ENCODE results near the gene FBP2. TPM values are rescaled to one million over a fixed set of nuclear protein-coding genes. Genes with fewer than 3 reads are reported as not detected.

Gene FBP2
- polyA plus RNA-seq, 1 donor (not counting 4 experiments of a cell fraction or from before 2014, with no cell fraction given), result not detected

GRCh38 chr9:94563548-94563947 is 30.1 kb downstream of the FBP2 start:
- Histone ChIP-seq H3K9me1 (ENCODE audit: control insufficient read depth, extremely low read depth, insufficient read depth, low read length) (no peaks in the 10 kb centered on the region), H3K27ac (ENCODE audit: control insufficient read depth, insufficient read depth, low read length) (no peak overlapping the region), H3K36me3 (ENCODE audit: control insufficient read depth in 2 of 2, extremely low read depth in 1 of 2, insufficient read depth in 2 of 2, low read length in 2 of 2) (no peaks in the 10 kb centered on the region), H3K4me3 (ENCODE audit: control insufficient read depth in 2 of 3, extremely low read depth in 1 of 3, insufficient read depth in 2 of 3, low read depth in 1 of 3, low read length in 3 of 3) (no peak overlapping the region), H3K4me1 (ENCODE audit: control insufficient read depth, extremely low read depth, insufficient read depth, low read length) (no peaks in the 10 kb centered on the region), H3K4me2 (ENCODE audit: control insufficient read depth, extremely low read depth, insufficient read depth, low read depth, low read length) (no peak overlapping the region), H2AFZ (ENCODE audit: control insufficient read depth, low read length) (no peak overlapping the region), H3K9ac (ENCODE audit: control insufficient read depth, extremely low read depth, insufficient read depth, low read length) (no peak overlapping the region), H3K9me3 (ENCODE audit: control insufficient read depth, low read depth, low read length) (no peaks in the 10 kb centered on the region), H4K20me1 (ENCODE audit: control insufficient read depth, extremely low read depth, insufficient read depth, low read length) (no peaks in the 10 kb centered on the region), H3K79me2 (ENCODE audit: control insufficient read depth, insufficient read depth, low read length) (no peaks in the 10 kb centered on the region), H3K27me3 (ENCODE audit: control insufficient read depth, extremely low read depth, insufficient read depth, low read length) (no peaks in the 10 kb centered on the region)
- no peak for TF ChIP-seq CTCF (optimal IDR thresholded peaks at IDR 0.05 in 1 of 3, IDR thresholded peaks at IDR 0.05 in 1 of 3, conservative IDR thresholded peaks at IDR 0.05 in 1 of 3; ENCODE audit: extremely low read depth in 1 of 3, insufficient read depth in 2 of 3, low read length in 3 of 3)
- dilution Hi-C loops (cut with MboI; ENCODE audit: extremely low pct_ligation_motif_present, low sequenced_read_pairs), result no loop called here
- no peak for FAIRE-seq
- no peak for DNase-seq (ENCODE audit: low read depth, low spot score)

- H3K79me2 ChIP-seq (ENCODE audit: control insufficient read depth, insufficient read depth, low read length), result no peaks in the 10 kb centered on the region
- H3K27me3 ChIP-seq (ENCODE audit: control insufficient read depth, extremely low read depth, insufficient read depth, low read length), result no peaks in the 10 kb centered on the region
- no peaks in the 10 kb centered on the region for H3K9me1 ChIP-seq (ENCODE audit: control insufficient read depth, extremely low read depth, insufficient read depth, low read length)
- no peaks in the 10 kb centered on the region for H3K9me3 ChIP-seq (ENCODE audit: control insufficient read depth, low read depth, low read length)
- no peak overlapping the region for H3K4me3 ChIP-seq (ENCODE audit: control insufficient read depth in 2 of 3, extremely low read depth in 1 of 3, insufficient read depth in 2 of 3, low read depth in 1 of 3, low read length in 3 of 3)
- TF ChIP-seq CTCF (optimal IDR thresholded peaks at IDR 0.05 in 1 of 3, IDR thresholded peaks at IDR 0.05 in 1 of 3, conservative IDR thresholded peaks at IDR 0.05 in 1 of 3; ENCODE audit: extremely low read depth in 1 of 3, insufficient read depth in 2 of 3, low read length in 3 of 3), result no peak
- no peak for TF ChIP-seq EZH2 (IDR thresholded peaks at IDR 0.05; ENCODE audit: low read length)
- no peak overlapping the region for H3K27ac ChIP-seq (ENCODE audit: control insufficient read depth, insufficient read depth, low read length)
- DNase-seq (ENCODE audit: low read depth, low spot score) (no peak), FAIRE-seq (no peak)
- H2AFZ ChIP-seq (ENCODE audit: control insufficient read depth, low read length), result no peak overlapping the region
- H3K4me1 ChIP-seq (ENCODE audit: control insufficient read depth, extremely low read depth, insufficient read depth, low read length), result no peaks in the 10 kb centered on the region
- dilution Hi-C loops (cut with MboI; ENCODE audit: extremely low pct_ligation_motif_present, low sequenced_read_pairs), result no loop called here
- no peak overlapping the region for H3K9ac ChIP-seq (ENCODE audit: control insufficient read depth, extremely low read depth, insufficient read depth, low read length)
- H3K36me3 ChIP-seq (ENCODE audit: control insufficient read depth in 2 of 2, extremely low read depth in 1 of 2, insufficient read depth in 2 of 2, low read length in 2 of 2), result no peaks in the 10 kb centered on the region
- H4K20me1 ChIP-seq (ENCODE audit: control insufficient read depth, extremely low read depth, insufficient read depth, low read length), result no peaks in the 10 kb centered on the region
- H3K4me2 ChIP-seq (ENCODE audit: control insufficient read depth, extremely low read depth, insufficient read depth, low read depth, low read length), result no peak overlapping the region
These were observed 33.4 kb downstream of the FBP2 start for GRCh38 chr9:94560237-94560636.
